GM21717 (cell line): Measurements from ENCODE around the gene EEF1AKMT3.

Experiments used
- ATAC-seq: cut with Tn5 transposase; IDR thresholded peaks from one replicate; pipeline ENCODE4 v1.9.1; 2021; ENCODE audit warnings: mild to moderate bottlenecking, moderate library complexity; ENCODE audit not compliant: unreplicated experiment

The EEF1AKMT3 gene

GRCh38 chr12:57750561-57751431 lies 21.6 kb upstream of the EEF1AKMT3 start:
- no peak for ATAC-seq

GRCh38 chr12:57751432-57751787 lies 21.0 kb upstream of the EEF1AKMT3 start:
- ATAC-seq = no peak

DNA sequence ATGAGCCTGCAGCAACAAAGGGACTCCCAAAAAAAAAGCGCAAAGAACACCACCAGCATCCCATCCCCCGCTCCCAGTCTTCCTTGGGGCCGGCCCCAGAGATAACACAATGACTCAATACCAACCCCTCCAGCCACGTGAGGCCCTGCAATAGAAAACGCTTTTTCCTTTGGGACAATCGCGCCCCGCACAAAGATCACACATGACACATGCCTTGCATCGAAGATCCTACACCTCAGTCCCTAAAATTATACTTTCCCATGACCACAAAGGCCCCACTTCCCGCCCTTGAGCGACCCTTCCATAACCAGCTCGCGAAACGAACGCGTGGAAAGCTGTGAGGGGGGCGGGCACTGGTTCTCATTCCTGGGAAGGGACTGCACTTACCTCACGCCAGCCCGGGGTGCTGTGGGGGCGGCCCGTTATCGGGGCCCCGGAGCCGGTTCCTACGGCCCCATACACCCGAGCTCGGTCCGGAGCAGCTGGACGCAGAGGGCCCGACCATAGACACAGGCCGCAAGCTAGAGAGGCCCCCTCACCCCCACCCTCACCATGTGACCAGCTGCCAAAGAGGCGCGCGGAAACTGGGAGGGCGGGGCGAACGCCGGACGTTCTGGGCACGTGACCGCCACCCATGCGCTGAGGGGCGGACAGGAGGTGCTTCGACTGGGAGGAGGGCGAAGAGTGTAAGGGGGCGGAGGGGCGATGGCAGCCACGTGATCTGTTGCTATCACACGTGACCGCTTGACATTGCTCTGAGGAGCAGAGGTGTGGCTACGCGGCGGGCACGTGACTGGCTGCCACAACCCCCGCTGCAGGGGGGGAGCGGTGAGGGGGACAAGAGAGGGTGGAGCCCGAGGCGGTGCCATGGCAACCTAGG lies 20.4 kb upstream of the EEF1AKMT3 start, which contains the start of gene CDK4:
Gene CDK4, minus strand, starts transcription at position 523 of the 880 bp plus-strand sequence. CDS start 593 bp downstream, outside the sequence.
- ATAC-seq = peak; percentile 65

DNA sequence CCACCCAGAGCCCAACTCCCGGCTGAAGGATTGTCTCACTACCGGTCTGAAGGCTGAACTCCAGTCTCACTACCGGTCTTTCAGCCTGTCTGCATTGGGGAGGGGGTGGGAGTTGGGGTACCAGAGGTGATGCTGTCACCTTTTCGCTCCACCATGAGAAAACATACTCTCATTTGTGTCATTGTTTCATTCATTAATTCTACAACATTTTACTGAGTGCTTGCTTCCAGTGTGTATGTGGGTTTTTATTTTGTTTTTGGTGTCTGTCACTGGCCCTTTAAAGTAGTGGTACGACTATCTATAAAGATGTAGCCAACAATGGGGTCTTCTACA lies 19.8 kb upstream of the EEF1AKMT3 start:
- no peak for ATAC-seq

DNA sequence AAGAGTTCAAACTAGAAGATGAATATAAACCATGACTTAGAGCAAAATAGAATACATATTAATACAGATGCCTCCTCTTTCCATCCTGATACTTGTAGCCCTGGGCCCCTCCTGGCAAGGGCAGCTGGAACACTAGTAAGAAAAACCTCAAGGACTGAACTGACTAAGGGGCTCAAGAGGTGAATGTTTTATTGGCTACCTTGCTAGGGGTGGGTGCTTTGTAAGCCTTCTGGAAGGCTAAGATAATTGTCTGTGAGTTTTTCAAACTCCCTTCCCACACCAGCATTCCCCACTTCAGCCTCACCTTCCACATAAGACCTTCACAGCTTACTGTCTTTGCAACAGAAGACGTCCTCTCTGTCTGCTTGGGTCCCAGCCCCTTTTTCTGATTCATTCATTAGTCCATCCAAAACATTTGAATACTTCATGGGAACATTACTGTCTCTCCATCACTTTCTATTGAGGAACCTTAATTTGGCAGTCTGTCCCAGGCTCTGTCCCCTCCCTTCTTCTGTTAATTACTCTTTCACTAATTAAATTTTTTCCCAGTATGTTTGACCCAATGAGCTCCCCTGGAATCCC lies 18.6 kb upstream of the EEF1AKMT3 start:
- ATAC-seq = no peak

DNA sequence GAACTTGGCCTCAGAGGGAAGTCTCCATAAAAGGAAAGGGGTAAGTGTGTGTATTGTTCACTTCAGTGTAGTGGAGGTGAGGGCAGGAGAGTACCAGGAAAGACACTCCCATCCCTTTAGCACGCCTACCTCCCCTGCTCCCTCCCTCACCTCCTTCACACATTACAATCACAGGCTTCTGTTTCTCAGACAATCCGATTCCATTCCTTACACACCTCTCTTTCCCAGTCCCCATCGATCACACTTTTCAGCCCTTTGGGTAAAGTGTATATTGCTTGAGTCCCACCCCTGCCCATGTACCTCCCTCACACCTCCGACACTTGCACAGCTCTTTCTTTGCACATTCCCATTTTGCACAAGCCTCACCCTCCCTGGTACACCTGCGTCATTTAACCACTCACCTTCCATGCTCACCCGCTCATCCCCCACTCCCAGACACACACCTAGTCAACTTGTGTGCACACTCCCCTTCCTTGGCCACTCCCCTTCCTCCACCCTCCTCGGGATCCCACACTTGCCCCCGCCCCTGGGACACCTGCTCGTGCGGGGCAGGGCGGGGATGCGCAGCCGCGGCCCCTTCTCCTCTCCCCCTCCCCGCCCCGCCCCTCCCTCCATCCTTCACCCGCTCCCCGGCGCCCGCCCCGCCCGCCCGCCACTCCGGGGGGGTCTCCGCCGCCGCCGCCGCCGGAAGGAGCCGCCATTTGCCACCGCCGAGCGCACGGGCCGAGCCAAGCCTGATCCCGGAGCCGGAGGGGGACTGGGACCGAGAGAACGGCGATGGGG lies 17.8 kb upstream of the EEF1AKMT3 start, which contains the start of gene MARCHF9:
Gene MARCHF9, plus strand, starts transcription at position 693 of the 783 bp plus-strand sequence. CDS start 426 bp downstream, outside the sequence.
- ATAC-seq = peak; percentile 46

DNA sequence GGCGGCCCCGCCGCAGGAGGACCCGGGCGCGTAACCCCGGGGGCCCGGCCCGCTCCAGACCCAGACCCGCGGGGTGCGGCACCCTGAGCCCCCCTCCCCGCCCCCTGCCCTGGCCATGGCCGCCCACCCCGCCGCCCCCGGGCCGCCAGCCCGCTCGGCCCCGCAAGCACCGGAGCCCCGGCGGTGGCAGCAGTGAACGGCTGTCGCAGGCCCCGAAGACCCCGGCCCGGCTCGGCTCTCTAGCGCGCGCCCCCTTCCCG lies 17.3 kb upstream of the EEF1AKMT3 start:
- ATAC-seq = no peak

GRCh38 chr12:57755454-57756372 lies 16.7 kb upstream of the EEF1AKMT3 start:
- no peak for ATAC-seq

DNA sequence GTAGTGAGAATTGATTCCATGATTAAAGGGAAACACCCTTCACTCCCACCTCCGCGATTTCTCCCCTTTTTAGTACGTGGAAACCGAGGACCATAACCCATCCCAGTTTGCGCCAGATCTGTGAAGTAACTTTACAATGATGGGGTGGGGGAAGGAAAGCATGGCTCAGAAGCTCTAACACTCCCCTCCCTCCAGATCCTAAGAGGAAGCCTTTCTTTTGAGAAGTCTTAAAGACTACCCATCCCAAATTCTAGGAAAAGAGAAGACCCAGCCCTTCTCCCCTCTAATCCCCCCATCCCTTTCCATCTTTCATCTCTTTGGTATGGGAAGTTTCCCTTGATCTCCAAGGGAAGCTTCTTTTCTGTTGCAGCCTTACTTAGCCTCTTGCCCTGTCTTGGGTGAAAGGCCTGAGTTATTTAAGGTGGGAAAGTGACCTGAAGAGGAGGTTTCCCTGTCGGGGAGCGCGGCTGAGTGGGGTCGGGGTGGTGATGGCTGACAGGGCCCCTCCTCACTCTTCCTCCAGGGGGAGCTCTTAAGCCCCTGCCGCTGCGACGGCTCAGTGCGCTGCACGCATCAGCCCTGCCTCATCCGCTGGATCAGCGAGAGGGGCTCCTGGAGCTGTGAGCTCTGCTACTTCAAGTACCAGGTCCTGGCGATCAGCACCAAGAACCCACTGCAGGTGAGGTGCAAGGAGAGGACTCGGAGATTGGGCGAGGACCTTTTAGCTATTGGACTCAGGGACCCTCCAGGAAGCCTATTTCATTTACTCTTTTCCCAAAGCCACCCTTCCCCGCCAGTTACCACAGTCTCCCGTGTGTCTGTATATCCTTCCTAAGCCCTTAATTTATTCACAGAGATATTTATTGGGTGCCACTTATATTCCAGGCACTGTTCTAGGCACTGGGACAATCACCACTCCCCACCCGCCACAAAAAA lies 15.7 kb upstream of the EEF1AKMT3 start:
- peak; percentile 17 for ATAC-seq

GRCh38 chr12:57757771-57758170 lies 14.6 kb upstream of the EEF1AKMT3 start:
- no peak for ATAC-seq

GRCh38 chr12:57758552-57759359 lies 13.7 kb upstream of the EEF1AKMT3 start:
- ATAC-seq = no peak

GRCh38 chr12:57759360-57759980 lies 12.9 kb upstream of the EEF1AKMT3 start:
- ATAC-seq = no peak

GRCh38 chr12:57760347-57760982 lies 11.9 kb upstream of the EEF1AKMT3 start:
- ATAC-seq = no peak

DNA sequence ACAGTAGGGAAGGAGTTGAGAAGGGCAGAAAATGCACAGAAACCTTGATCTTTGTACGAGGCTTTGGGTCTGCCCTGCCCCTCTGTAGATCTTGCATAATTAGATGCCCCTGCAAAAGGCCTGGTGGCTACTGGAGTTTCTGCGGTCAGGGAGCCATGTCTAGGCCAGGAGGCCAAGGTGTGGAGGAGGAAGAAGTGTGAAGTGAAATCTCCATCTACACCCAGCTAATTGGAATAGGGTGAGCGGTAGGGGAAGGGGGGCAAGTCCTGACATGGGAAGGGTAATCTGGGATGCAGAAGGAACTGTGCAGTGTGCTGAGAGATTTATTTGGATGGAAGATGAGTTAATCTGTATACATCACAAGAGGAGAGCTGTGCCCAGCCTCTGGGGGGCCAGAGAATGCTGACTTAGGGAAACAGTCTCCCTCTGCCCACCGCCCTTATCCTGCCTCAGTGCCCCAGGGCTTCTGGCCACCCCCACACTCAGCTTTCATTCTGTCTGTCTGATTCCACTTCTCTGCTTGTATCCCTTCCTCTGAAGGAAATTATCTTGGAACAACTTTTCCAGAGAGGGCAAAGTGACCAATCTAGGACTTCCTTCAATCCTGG lies 10.9 kb upstream of the EEF1AKMT3 start:
- no peak for ATAC-seq

DNA sequence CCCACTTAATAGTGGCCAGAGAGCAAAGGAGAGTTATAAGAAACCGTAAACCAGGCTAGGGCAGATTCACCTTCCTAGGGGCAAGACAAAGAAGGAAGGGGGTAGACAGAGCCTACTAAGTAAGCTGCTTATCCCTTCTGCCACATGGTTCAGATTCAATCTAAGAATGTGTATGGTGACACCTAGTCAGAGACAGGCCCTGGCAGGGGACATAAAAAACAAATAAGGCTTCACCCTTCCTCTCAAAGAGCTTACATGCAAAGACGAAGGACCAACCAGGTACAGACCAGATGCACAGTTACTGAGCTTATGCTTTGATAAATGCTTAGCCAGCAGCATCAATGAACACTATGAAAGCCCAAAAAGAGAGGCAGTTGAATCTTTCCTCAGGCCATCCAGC lies 10.0 kb upstream of the EEF1AKMT3 start:
- no peak for ATAC-seq

DNA sequence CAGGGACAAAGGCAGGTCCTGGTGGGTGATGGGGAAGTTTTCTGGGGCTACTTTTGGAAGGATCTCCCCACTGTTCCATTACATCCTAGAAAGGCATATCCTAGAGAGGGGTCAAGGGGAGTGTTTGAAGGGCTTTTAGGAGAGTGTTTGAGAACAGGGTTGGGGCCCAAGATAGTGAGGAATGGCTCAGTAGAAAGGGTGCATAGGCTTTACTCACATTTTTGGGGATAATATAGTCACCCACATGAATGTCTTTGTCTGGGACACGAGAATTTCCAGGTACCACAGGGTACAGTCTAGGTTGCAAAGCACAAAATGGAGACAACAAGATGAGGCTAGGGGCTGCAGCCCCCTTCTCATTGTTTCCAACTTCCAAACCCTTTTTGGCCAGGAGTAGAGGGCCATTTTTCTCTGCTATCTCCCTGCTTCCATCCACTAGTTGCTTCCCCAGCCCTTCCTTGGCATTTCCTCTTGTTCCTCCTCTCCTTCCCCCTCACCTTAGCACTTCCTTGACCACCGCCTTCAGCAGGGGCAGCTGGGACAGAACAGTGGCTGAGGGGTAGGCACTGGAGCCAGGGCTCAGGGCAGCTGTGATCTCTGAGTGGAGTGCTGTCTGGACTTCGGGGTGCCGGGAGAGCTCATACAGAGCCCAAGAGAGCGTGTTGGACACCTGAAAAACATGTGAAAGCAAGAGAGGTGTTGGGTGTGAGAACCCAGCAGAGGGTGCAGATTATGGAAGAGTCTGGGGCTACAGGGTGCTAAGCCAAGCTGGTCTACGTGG lies 8.3 kb upstream of the EEF1AKMT3 start:
- no peak for ATAC-seq
